ENCODE data around the gene SH3RF3.

SH3RF3 gene

DNA sequence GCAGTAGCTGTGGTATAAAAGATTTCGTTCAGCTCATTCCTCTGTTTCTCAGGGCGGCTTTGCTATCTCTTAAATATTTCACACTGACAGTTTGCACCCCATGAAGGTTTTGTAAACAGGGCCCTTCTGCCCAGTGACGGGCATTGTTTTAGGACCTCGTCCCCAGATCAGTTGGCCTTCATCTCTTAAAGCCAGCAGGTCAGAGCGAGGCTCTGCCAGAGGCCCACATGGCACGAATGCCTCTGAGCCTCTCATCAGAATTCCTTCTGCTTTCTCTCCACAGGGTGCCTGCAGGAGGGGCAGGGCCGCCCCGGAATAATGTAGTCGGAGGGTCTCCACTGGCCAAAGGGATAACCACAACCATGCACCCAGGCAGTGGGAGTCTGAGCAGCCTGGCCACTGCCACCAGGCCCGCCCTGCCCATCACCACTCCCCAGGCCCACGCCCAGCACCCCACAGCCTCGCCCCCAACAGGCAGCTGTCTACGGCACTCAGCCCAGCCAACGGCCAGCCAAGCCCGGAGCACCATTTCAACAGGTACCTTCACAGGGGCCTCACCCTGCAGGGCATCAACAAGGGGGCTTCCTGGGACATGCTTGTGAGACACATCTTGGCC, 307.7 kb downstream of the SH3RF3 start:
- DNase-seq (ENCODE audit: low spot score), result no peak

DNA sequence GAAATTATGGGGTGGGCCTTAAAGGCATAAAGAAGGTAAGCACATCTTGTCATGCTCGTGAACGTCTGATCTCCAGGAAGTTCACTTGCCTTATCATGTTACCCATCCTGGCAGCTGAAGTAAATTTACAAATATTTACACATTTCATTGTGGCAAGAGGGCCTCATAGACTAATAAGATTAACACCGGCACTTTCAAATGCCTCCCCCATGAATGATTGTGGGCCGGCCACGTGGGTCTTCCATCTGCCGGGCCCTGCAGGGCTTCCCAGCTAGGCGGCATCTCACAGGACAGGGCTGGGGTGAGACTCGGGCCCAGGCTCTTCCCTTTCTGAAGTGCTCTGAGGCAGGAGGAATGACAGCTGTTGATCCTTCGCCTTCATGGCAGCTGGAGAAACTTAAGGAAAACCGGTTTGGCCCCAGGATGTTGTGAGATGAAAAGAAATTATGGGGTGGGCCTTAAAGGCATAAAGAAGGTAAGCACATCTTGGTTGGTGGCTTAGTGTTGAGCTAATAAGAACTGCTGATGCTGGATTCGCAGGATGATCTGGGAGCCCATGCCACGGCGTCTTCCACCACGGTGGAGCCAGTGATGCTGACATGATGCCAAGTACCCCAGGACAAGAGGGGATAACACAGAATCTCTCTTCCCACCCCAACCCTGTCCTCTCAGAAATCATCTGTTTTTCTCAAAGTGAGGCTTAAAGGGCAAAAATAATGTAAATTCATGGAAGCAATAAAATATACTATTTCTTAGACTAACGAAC, 308.5 kb downstream of the SH3RF3 start:
- no peak for DNase-seq (ENCODE audit: low spot score)

DNA sequence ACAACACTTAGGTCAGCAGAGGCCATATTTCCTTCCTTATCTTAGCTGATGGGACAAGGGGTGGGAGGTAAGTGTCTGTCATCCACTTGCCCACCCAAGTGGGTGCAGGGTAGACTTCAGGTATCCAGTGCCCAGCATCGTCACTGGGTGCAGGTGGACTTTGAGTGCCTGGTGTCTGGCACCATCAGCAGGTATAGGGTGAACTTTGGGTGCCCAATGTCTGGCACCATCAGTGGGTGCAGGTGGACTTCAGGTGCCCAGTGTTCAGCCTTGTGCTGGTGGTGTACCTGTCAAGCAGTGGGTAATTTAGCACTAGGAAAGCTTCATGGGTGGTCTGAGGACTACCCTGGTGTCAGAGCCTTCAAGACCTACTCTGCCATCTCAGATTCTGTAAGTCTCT, 309.1 kb downstream of the SH3RF3 start:
- DNase-seq (ENCODE audit: low spot score), result no peak

DNA sequence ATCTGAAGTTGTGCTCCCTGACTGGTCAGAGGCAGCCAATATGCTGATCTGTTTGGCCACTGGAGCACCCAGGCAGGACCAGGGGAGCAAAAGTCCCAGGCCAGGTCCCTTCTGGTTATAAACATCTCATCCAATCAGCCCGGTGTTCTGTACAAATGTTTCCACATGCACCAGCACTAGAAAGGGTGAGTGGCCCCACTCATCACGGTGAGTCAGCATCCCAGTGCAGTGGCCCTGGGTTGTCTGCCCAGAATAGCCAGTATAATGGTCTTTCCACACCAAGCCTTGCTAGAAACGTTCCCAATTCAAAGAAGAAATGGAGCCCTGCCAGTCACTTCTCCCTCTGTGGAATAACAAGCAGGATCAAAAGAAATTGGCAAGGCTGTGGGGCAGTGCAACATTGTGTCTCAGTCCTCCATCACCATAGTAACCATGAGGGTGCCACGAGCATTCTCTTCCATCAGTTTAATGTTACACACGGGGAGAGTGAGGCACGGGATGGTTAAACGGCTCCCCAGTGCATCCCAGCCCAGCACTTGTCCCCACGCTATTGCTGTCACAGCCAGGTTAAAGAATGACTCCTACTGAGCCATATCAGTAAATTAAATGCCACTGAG, 309.9 kb downstream of the SH3RF3 start:
- DNase-seq (ENCODE audit: low spot score), result no peak

DNA sequence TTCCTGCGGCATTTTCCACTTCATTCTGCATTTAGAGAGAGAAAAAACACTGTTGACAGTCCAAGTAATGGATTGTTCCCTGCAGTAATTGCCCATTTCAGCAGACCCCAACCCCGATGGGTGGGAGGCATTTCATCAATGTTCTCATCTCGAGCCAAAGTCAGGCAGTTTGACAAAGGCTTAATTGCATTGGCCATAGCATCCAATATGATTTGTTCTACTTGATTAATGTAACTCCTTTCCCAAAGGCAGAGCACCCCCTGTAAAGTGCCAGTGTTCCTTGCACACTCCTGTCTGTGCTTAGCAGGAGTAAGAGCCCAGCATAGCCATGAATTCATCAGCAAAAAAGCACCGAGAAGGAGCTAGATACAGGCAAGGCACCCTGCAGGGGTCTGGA, 310.4 kb downstream of the SH3RF3 start:
- no peak for DNase-seq (ENCODE audit: low spot score)

DNA sequence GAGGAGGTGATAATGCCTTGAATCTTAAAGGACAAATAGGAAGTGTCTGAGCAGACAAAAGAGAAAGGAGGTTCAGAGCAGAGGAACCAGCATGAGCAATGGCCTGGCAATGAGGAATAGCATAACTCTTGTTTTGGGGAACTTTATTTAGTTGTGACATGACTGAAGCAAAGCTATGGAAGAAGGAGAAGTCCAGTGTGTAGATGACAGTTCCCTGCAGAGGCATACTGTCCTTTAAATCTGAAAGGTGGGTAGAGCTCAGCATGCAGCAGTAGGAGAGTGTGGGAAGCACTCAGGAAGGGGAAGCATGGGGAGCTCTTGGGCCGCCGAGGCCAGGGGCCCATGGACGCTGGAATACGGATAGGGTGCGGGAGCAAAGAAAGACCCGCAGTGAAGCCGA, 311.0 kb downstream of the SH3RF3 start:
- no peak for DNase-seq (ENCODE audit: low spot score)

DNA sequence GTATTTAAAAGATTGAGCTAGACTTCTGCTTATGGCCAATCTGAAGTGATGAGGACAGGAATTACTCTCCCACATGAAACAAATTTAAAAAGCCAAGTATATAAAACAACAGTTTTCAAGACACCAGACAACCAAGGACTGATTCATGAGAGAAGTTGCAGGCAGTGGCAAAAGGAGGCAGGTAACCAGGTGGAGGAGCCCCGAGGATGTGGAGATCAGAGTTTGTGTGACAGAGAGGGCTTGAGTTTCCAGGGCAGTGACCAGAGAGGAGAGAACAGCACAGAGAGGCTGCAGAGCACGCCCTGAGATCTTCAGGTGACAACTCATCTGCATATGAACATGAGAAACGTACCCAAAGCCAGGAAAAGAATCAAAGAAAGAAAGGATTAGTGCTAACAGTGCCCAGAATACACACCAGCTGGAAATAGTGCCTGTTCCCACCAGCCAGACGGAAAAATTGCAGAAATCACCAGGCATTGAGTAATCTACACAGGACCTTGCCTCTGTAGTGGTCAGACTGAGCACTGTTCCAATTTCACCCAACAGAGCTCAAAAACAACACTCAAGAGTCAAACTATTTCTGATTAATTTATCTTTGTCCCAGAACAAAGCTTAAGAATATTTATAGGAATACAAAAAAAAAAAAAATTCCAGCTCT, 311.6 kb downstream of the SH3RF3 start:
- no peak for DNase-seq (ENCODE audit: low spot score)

DNA sequence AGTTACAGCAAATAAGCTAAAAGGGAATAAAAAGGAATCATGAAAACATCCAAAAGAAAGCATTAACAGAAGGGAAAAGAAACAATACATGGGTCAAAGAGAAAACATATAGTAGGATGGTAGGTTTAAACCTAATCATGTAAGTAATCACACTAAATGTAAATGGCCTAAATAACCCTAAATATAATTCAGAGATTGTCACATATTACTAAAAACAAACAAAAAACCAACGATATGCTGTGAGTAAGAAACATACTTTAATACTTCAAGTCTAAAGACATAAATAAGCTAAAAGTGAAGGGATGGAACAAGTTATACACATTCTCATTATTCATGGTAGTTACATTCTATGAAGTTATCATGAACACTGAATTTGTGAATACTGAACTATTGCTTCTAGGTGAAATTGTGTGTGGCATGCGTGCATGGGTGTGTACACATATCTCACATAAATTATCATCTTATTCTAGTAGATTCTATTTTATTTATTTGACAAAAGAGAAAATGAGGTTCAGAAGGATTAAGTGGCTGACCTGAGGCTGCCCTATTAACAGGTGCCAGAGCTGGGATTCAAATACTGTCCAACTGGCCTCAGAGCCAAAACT, 313.8 kb downstream of the SH3RF3 start:
- DNase-seq (ENCODE audit: low spot score), result no peak

DNA sequence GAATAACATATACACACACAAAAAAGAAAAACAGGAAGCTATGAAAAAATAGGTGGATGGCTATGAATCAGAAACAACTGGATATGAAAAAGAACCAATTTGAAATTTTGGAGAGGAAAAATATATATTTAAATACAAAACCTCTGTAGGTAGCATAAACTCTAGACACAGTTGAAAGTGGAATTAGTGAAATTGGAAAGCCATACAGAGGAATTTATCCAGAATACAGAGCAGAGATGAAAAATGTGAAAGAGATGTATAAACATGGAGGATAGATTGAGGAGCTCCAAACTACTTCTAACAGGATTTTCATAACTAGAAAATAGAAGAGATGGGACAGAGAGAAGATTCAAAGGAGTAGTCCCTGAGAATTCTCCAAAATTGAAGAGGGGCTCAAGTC, 315.9 kb downstream of the SH3RF3 start:
- DNase-seq (ENCODE audit: low spot score), result no peak

DNA sequence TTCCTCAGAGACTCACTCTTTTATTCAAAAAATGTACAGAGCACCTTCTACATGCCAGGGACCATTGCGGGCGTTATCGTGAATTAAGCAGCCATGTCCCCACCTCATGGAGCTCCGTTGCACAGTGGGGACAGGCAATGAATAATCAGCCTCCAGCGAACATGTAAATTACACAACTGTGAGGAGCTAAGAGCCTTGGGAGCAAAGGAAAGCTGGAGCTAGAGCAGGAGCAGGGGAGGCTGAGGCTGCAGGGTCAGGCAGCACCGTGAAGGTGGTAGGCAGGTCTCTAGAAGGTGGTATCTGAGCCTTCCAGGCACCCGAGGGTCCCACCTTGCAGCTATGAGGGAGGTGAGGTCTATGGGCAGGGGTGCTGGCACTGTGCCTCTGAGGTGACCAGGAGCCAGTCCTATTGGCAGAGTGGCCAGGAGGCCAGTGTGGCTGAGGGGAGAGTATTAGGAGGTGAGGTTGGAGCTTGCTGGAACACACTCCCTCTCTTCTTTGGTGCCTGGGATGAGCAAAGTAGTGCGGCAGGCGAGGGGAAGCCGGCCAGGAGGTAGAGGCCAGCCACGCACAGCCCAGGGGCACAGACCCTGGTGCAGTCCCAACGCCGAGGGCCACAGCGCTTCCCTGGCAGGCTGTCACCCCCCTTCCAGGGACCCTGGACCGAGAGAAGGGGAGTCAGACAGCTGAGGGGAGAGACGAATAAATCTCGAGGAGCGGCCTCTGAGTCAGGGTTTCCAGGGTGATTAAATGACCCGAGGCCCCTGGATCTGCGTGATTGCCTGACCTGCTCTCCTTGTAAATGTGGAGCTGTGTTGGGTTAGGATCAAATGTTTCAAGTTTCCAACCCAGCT, 317.5 kb downstream of the SH3RF3 start:
- DNase-seq (ENCODE audit: low spot score), result no peak

DNA sequence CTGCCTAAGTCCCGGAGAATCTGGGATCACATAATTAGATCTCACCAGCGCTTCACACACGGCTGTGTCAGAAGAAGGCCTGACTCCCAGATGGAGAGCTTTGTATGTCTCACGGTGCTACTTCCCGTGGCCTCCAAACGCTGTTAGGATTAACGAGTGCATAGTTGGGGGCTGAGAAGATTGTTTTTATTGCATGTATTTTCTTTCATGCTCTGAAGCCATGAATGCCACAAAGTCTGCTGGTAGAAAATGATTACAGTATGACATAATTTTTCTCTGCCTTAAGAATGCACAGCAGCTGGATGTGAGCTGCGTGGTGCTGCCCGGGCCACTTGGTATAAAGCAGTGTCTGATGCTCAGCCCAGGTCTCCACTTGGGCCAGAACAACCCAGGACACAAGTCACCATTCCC, 318.3 kb downstream of the SH3RF3 start:
- DNase-seq (ENCODE audit: low spot score), result no peak

DNA sequence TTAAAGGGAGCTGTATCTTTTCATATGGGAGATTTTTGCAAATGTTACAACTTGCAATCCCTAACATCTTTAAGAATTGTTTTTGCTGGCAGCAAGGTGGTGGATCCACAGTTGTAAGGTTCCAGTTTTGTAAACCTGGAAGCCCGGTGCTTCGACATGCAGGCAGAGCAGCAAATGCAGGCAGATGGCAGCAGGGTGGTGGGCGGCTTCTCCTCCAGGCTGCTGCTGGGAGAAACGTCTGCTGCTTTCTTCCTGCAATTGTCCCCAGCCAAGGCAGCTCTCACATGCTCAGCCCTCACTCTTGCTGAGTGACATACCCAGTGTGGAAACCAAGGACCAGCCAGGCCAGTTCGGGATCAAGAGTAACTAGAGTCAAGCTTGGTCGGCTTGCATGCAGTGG, 318.8 kb downstream of the SH3RF3 start:
- DNase-seq (ENCODE audit: low spot score), result no peak

DNA sequence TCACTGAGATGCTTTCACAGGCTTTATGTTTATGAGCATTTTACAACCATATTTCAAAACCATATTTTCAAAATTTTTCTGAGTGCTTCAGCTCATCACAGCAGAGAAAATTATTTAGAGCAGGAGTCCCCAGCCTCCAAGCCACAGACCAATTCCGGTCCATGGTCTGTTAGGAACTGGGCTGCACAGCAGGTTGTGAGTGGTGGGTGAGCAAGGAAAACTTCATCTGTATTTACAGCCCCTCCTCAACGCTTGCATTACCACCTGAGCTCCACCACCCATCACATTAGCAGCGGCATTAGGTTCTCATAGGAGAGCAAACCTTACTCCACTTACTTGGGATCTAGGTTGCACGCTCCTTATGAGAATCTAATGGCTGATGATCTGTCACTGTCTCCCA, 319.2 kb downstream of the SH3RF3 start:
- DNase-seq (ENCODE audit: low spot score), result no peak

DNA sequence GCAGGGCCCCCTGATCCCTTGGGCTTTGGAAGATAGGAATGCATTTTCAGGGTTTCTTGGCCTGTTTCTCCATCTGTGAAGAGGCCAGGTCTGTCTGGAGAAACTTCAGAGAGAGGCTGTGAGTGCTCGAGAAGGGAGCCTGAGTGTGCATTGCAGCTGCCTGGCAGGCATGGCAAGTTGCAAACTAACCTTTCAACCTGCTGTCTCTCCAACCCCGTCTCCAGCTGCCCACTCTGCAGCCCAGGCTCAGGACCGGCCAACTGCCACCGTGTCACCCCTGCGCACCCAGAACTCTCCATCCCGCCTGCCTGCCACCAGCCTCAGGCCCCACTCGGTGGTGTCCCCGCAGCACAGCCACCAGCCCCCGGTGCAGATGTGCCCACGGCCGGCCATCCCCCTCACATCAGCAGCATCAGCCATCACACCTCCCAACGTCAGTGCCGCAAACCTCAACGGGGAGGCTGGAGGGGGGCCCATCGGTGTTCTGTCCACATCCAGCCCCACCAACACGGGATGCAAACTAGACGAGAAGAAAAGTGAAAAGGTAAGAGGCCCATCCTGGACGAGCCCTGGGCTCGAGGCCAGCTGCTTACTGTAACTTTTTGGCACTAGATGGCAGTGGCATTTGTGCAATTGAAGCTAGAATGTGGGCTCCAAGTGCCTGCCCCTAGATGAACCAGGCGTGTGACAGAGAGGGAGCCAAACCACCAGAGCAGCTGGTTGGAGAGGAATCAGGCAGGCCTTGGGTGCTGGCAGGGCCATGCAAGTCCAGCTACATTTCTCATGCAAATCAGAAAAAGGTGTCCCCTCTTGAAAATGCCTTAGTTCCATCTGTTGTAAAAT, 320.2 kb downstream of the SH3RF3 start:
- DNase-seq (ENCODE audit: low spot score), result no peak

DNA sequence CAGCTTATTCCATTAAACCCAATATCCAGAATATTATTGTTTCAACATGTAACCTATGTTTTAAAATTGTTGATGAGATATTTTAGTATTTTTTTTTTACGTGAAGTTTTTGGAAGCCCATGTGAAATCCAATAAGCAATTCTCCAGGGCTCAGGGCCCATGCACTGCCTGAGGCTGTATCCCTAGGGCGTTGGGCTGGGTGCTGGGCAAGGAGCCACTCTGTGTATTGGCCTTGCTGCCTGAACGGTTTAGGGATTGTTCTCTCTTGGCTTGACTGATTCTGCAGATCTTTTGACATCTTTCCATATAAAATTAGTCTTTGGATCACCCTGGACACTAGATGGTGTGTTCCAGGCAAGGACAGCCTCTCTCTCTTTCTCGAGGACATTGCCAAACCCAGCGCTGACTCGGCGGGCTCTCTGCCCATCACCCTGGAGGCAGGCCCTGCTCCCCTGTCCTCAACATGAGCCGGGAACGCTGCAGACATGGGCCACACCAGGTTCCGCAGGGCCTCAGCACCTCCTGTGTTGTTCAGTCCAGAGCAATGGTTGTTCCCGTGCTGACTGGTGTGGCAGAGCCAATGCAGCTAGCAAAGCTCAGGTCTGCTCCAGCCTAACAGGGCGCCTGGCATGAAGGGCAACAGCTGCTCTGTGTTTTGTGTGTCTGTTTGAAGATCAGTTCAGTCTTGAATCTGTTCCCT, 321.7 kb downstream of the SH3RF3 start:
- DNase-seq (ENCODE audit: low spot score), result no peak

DNA sequence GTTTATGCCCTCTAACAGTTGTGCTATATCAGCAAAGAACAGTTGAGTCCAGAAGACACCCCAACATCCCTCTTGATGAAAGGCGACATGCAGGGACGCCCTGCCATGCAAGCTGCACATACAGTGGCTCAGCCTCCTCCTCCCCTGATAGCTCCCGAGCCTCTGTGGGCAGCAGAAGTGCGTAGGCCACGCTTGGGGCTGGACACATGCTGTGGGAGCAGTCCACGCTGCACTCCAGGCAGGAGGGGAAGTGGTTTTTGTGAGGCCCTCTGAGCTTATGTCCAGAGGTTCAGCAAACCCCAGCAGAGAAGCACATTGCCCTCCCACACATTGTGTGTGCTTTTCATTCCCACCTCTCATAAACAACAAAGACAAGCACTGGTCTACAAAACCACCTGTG, 322.7 kb downstream of the SH3RF3 start:
- no peak for DNase-seq (ENCODE audit: low spot score)

DNA sequence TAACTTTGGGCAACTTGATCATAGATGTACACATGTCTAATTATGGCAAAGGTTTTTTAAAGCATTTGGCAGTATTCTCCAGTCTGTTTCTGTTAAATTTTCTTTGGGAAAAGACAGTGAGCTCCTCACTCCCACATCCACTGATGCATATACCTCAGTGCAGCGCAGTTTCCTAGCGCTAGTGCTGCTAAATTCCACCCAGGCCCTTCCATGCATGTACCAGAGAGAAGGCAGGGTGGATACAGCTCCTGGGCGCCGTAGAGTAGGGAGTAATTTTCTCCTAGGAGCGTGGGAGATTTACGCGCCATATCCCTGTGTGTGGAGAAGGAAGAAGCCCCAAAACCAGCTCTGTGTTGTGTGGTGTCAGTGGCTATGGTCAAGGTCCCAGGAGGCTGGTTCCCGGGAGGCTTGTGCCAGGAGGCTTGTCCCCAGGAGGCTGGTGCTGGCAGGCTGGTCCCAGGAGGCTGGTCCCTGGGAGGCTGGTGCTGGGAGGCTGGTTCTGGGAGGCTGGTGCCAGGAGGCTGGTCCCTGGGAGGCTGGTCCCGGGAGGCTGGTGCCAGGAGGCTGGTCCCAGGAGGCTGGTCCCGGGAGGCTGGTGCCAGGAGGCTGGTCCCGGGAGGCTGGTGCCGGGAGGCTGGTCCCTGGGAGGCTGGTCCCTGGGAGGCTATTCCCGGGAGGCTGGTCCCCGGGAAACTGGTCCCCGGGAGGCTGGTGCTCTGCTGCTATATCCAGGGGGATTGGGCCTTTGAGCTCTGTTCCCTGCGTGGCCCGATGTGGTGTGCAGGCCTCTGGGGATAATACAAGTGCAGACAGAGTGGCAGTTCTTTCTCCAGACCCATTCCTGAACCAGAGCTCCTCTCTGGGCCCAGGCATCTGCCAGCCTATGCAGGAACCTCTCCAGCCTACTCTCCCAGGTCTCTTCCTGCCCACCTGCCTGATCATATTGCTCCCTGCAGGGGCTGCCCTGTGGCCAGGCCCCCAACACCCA, 323.6 kb downstream of the SH3RF3 start:
- DNase-seq (ENCODE audit: low spot score), result no peak

DNA sequence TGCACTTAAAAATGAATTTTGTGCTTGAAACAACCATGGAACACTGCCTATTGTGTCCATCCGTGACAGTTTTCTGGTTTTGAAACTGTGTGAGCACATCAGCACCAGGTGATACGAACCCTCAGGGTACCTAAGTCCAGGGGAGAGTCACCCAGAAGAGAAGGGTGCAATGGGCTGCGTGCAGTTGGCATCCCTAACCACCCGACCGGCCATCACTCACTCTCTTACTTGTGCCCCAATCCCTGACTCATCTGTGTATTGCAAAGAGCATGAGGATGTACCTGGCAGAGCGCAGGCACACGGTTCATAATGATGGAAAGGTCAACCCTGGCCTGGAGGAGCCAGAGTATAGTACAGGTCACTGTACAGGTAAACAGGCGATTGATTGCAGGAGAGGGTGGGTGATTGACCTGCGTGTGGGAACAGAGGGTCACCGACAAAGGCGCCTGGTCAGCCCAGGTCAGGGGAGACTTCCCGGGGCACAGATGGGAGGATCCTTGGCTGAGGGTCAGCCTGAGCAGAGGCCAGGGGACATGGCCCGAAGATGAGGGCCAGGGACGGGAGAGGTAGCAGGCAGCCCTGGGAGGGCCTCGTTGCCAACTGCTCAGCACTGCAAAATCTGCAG, 324.5 kb downstream of the SH3RF3 start:
- DNase-seq (ENCODE audit: low spot score), result no peak

Data from hematopoietic multipotent progenitor cell treated with erythropoietin and hydrocortisone succinate and interleukin-3 and kit ligand, for 17 days (in vitro differentiated cells).